GM19193 (cell line): ENCODE results near the gene WDR86.

Experiments
- POLR2A ChIP-seq: IDR thresholded peaks from 4 replicates; pipeline ENCODE4 v1.6.1; 2011; ENCODE audit not compliant: insufficient read depth, insufficient read length; ENCODE audit errors: extremely low read depth

Gene WDR86

DNA sequence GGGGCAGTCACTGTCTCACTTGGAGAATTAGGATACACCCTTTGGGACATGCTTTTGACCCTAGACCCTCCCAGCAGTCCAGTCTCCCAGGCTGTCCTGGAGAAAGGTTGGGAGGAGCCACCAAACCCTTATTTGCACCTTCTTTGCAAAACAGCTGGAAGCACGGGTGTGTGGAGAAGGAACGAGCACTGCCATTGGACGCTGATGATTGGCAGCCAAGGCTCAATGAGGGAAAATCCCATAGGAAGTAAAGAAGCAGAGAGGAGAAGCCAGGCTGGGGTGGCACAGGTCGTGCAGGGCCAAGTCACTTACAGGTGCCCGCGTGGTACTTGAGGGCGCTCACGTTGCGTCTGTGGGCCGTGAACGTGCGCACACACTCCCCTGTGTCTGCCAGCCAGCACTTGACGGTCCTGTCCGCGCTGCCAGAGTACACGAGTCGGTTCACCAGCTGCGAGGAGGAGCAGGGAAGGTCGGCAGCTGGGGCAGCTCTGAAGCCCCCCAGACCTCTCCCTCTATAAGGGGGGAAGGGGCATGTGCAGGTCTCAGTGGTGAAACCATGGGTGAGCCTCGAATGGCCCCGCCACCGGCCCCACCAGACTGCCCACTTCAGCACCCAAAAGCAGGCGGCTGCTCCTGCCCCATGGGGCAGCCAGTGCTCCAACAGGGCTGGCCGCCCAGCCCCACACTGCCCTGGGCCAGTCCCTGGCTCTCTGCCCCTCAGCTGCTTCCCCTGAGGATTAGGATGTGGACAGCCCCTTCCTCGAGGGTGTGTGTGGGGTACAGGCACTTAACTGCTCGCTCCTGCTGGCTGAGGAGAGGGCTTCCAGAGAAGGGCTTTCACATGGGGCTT lies 24.8 kb downstream of the WDR86 start:
- no peak for TF ChIP-seq POLR2A

DNA sequence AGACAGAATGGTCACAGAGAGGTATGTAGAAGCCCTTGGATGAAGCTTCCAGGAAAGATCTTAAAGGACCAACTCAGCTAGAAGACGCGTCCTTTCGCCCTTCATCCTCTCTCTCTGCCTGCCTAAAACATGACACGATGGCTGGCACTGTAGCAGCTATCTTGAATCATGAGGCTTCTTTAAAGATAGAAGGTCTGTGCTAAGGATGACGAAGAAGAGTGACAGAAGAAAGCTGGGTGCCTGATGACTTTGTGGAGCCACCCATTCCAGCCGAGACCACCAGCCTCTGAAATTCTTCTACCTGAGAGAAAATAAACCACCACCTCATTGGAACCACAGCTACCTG lies 25.5 kb downstream of the WDR86 start:
- TF ChIP-seq POLR2A: no peak

DNA sequence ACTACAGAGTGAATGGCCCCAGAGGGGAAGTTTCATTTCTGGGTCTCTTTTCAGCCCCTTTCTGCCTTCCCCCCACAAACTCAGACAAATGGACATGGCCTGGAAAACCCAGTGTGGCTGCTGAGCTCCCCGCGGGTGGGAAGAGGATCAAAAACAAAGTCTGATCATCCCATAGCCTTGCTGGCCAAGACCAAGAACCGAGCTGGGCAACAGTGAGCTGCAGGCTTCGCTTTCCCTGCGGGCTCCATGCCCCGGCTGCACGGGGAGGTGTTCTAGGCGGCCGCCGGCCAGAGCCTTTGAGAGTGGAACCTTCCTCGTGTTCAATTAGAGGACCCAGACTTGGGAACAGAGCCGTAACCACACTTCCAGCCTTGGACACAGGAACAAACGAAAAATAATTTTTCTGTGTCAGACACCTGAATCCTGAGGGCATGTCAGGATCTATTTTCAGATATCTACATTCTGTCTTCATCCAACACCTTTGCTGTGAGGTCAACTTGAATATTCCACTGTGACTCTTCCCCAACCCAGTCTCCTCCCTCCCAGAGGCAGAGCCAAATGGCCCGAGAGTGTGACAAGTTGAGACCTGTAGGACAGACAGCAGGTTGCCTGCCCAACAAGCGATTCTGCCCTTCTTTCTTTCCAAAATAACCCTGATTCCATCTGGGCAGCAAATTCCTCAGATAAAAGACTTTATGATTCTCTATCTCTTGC lies 26.0 kb downstream of the WDR86 start:
- no peak for TF ChIP-seq POLR2A

DNA sequence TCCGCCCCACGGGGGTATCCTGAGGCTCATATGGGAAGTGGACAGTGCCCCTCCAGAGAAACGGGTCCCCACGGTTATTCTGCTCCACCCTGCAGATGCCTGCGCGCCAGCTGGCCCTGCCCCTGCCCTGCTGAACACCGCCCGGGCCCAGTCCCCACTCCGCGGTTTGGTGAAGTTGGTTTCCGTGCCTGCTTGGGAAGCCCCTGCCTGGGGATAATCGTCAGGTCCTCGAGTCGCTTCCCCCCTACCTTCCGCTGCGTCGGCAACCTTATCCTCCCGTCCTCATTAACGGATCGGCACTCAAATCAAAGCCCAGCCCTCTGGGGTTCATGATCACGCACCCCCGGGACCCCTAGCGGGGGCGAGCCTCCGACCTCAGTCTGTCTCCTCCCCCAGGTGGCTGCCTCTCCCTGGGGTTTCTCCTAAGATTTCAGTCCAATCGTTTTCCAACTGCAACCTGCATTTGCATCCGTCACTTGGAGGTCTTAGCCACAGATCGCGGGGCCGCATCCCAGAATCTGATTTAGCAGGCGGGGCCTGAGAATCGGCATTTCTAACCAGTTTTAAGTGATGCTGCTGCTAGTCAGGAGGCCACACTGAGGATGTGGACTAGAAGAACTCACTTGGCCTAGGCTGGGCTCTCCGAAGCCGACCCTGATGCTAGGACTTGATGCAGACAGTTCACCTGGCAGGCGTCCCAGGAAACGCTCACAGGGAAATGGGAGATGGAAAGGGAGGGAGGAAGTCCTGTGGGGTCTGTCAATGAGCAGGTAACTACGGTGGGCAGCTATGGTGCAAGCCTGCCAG lies 27.6 kb downstream of the WDR86 start:
- TF ChIP-seq POLR2A: no peak

DNA sequence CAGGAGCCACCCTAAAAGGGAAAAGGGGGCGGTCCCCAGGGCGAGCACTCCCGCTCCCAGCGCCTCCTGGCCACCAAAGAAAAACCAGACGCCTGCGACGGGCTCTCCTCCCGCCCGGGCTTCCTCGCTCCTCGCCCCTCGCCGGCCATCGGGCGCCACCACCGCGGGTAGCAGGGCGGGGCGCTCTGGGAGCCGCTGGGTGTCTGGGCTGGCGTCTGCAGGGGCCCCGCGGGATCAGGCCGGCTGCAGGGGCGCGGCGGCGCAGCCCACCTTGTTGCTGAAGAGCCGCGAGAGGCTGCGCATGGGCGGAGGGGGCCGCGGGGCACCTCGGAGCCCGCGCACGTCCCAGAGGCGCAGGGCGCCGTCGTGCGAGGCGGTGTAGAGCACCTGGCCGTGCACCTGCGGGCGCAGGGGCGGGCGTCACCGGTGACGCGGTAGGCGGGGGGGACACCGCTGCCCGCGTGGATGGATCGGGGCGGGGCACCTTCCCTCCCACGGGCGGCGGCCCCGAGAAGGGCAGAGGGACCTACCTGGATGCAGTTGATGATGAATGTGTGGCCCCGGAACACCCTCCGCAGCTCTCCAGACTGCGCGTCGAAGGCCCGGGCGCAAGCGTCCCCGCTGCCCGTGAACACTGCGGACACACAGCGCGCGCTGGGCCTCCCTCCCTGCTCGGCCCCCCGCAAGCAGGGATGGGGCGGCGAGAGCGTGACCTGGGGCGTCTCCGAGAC lies 28.3 kb downstream of the WDR86 start:
- no peak for TF ChIP-seq POLR2A

DNA sequence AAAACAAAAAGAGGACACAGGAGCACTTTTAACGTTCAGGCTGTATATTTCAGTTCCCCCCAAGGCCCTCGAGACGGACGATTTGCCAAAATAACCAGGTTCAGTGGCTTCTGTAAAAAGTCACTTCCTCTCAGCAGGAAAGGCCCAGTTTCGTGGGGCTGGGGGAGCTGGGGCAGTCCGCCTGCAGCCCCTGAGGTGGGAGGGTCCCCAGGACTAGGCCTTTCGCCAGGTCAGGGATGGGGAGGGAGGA lies 28.8 kb downstream of the WDR86 start:
- TF ChIP-seq POLR2A: no peak

DNA sequence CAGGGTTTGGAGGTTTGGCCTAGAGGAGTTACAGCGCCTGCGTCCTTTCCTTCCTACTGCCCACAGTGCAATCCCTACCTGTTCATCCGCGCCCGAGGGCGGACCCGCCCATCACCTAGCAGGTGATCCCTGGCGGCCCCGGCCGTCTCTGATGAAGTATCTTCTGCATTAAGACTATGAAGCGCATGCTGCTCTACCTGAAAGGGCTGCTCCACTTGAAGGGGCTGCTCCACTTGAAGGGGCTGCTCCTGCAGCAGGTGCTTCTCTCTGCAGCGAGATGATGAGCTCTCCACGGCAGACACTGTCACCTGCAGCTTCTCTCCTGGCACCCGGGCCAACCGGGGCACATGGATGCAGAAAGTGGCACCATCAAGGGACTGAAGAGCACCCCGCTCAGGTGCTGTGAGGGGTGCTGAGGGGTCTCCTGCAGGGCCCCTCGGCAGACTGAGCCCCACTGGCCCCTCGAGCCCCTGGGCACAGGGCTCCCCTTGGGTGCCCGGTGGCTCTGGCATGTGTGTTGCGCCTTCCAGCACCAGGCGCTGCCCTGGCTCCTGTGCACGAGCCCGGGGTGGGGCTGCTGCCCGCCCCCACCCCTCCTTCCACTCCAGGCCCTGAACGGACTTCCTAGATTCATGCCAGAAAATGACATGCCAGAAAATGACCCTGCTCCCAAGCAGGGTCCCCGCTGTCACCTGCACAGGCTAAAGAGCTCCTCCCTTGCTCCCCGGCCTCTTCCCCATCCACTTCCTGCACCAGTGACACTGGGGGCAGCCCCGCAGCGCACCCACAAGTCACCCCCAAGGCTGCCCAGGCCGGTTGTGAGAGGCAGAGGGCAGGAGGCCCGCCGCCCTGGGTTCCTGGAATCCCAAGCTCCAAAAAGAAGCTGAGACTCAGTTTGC lies 29.4 kb downstream of the WDR86 start:
- TF ChIP-seq POLR2A: no peak

DNA sequence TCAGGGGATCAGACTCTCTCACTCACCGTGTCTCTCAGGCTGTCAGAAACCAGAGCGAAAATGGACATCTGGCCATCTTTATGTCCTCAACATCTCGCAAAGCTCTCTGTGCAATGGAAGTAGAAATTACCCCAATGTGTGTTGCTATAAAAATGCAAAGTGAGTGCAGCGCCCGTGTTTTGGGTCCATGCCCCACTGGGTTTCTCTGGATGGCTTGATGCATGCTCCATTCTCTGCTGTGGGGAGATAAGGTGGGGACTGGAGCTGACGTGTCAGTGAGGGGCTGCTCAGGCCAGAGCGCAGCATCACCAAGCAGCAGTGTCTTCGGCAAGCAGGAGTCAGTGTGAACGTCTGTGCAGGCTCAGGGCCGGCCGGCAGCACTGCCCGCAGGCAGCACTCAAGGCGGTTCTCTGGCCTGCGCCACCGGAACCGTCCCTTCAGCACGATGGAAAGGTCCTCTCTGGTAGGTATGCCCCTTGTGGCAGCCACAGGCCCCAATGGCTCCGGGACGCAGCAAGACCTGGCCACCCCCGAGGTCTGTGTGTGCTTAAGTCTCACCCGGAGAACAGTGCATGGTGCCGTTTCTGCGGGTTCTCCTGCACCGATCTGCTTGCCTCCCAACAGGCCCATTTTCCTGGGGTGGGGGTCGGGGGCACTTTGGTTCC lies 30.2 kb downstream of the WDR86 start:
- no peak for TF ChIP-seq POLR2A

DNA sequence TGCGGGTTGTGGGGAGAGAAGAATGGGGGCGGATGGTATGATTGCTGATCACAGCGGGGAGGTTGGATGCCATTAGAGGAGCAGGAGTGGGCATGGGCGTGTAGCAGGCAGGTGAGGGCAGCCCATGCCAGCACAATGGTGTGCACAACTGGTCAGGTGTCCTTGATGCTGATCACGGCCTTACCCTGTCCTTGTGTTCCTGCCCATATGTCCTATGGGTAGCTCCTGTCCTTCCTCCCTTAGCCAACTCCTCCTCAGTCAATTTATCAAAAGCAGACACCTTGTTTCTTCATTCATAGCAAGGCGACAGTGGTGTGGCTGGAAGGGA lies 30.7 kb downstream of the WDR86 start:
- no peak for TF ChIP-seq POLR2A

DNA sequence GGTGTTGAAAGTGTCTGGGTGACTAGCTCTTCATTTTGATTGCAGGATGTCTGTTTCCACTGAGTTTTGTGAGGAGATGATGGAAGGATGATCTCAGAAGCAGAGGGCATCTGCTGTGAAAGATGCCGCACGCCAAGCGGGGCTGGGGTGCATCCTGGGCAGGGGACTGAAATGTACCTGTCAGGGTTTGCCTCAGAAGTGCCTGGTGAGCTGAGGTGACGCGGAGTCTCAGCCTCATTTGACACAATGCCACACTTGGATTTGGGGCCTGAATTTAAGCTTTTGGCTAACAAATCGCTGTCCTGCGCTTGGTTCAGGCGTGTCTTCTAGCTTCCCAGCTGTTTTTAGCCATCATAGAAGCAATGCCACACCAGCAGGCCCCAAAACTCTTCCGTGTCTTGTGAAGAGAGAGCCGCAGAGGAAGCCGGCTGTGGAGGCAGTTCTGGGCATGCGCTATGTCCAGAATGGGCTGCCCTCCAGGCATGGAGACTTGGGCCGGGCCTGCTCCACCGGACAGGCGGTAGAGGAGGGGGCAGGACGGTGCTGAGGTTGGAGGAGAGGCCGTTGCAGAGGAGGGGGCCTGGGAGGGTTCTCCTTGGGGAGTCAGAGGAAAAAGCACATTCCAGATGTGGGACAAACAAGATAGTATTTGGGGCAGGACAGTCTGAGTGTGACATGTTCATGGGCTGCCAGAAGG lies 31.2 kb downstream of the WDR86 start:
- TF ChIP-seq POLR2A: no peak

DNA sequence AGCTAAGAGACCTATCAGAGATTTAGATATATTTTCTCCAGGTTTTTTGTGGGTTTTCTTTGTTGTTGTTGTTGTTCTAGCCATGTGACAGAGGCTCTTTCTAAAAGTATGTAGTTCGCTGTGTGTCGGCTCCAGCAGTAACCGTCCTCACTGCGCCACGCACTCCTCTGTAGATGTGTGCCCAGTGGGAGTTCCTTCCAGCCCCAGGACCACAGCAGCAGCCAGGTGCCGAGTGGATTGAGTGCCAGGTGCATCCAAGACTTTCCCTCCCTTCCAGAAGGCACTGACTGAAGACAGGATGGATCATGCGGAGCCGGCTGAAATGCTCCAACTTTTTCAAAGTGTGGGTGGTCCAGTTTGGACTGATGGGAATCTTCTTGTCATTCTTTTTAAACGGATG lies 31.8 kb downstream of the WDR86 start:
- no peak for TF ChIP-seq POLR2A

DNA sequence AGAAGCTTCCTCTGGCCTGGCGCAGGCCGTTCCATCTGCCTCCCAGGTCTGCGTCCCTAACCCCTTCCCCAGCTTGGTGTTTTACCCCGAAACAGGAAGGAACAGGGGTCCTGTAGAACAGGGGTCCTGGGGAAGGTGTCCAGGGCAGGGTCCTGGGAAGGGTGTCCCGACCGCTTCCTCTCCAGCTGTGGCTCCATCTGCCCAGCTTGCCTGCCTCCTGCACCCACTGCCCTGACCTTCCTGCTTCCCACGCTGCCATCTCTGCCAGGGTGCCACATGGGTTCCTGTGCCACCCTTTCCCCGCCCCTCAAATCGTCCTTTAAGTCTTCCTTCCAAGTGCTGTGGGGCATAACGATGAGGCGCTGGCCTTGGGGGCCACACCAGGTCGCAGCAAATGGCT lies 32.4 kb downstream of the WDR86 start:
- no peak for TF ChIP-seq POLR2A

DNA sequence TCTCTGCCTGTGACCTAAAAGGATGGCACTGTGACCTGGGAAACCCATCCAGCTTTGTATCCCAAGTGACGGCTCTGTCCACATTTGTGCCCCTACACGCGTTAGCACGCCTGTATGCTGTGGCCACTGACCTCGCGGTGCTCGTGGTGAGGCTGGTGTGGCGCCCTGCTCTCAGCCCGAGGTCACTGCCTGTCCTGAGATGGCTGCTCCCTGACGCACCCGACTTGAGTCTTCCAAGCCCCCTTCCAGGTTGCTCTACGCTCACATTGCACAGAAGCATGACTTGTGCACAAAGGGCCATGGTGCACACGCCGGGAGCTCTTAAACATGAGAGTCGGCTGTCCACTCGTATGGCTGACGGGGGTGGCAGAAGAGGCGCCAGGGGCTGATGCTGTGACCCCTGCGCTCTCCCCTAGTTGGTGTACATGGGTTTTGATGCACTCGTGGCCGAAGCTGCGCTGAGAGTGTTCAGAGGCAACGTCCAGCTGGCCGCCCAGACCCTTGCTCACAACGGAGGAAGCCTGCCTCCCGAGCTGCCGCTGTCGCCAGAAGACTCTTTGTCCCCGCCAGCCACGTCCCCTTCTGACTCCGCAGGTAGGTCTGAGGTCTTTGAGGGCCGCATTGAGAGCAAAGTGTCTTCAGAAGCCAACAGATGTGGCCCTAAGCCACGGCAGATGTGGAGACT lies 33.5 kb downstream of the WDR86 start:
- no peak for TF ChIP-seq POLR2A

DNA sequence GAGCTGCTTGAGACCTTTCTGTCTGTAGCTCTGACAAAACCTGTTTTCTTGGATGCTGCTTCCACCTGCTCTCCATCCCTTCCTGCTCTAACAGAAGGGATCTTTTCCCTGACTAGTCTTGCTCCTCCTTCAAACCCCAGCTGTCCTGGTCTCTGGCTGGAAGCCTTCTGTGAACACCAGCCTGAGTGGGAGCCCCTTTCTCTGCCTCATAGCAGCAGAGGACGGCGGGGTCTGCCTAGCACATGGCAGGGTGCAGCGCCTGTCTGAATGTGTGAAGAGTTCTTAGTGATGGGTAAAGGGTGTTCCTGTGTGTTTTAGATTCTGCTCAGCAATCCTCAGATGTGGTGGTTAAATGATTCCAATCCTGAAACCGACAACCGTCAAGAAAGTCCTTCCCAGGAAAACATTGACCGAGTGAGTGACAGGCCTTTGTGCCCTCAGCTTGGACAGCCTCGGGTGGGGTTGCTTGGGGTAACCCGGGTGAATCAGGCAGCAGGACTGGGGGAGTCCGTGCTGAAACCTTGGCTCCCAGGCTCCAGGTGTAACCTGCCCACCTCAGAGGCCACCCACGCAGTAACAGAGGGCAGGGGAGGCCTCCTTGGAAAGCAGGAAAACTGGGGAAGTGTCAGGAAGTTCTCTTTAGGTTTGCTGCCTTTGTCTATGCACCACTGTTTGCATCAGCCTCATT lies 34.2 kb downstream of the WDR86 start:
- TF ChIP-seq POLR2A: no peak
